T-helper 1 cell treated with Interleukin-12 subunit alpha and Interleukin-12 subunit beta and Interleukin-4 antibody, amounts not matched to agents 30 ng/mL and 1 ng/mL, for 36 hours (primary cell): ENCODE measurements around the gene DBF4. TPM values are rescaled to one million over a fixed set of nuclear protein-coding genes. Genes with fewer than 3 reads are reported as not detected.
"Not testable (repeated sequence)": the region's sequence is repeated elsewhere in the genome, so short reads cannot be mapped to it uniquely, and the experiment has no call there.

Experiments used
- intact Hi-C: fragments of 100-400 bp; cut with micrococcal nuclease; formaldehyde crosslinking; loops from one replicate; pipeline ENCODE4 v1.15.1; 2024
- total RNA-seq: library from RNA; stranded (reverse); gene quantifications from 2 replicates; pipeline ENCODE4 v1.2.3, GENCODE V29; 2022

Gene DBF4, protein sequence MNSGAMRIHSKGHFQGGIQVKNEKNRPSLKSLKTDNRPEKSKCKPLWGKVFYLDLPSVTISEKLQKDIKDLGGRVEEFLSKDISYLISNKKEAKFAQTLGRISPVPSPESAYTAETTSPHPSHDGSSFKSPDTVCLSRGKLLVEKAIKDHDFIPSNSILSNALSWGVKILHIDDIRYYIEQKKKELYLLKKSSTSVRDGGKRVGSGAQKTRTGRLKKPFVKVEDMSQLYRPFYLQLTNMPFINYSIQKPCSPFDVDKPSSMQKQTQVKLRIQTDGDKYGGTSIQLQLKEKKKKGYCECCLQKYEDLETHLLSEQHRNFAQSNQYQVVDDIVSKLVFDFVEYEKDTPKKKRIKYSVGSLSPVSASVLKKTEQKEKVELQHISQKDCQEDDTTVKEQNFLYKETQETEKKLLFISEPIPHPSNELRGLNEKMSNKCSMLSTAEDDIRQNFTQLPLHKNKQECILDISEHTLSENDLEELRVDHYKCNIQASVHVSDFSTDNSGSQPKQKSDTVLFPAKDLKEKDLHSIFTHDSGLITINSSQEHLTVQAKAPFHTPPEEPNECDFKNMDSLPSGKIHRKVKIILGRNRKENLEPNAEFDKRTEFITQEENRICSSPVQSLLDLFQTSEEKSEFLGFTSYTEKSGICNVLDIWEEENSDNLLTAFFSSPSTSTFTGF
- 52.2 and 58.0 TPM in 2 replicates for total RNA-seq

DNA sequence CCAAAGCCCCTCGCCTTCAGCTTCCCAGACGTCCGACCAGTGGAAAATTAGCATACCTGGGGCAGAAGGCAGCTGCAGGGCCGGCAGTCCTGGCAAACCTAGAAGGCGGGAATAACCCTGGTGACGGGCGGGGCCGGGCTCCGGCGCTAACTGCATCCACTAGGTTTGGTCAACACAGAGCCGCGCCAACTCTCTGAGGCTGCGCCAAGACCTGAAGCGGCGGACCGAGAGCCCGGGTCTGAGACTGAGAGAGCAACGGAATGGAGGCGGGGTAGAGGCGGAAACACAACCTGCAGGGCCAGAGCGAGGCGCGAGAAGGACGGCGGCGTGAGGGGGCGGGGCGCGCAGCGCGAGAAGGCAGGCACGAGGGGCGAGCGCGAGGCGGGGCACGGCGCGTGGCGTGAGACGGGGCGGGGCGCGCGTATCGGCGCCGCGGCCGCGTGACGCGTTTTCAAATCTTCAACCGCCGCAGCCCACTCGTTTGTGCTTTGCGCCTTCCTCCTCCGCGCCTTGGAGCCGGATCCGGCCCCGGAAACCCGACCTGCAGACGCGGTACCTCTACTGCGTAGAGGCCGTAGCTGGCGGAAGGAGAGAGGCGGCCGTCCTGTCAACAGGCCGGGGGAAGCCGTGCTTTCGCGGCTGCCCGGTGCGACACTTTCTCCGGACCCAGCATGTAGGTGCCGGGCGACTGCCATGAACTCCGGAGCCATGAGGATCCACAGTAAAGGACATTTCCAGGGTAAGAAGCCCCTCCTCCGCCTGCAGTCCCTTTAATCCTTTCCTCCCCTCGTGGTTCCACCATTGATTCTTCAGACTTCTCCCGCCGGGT lies at the start of gene DBF4, which contains the start of gene SLC25A40:
TSS of gene DBF4 (plus strand) at position 454 of the 829 bp plus-strand sequence. CDS start at position 694, 240 bp downstream.
TSS of gene SLC25A40 (minus strand) at position 321 of the 829 bp plus-strand sequence. CDS start 17,633 bp downstream, outside the sequence.
- intact Hi-C loops = loop anchor here (1.0 to 10.0 kb wide), 10 partner anchors 11 to 1129 kb away; partner anchors contain the start of genes ADAM22, CROT, RUNDC3B and TMEM243

DNA sequence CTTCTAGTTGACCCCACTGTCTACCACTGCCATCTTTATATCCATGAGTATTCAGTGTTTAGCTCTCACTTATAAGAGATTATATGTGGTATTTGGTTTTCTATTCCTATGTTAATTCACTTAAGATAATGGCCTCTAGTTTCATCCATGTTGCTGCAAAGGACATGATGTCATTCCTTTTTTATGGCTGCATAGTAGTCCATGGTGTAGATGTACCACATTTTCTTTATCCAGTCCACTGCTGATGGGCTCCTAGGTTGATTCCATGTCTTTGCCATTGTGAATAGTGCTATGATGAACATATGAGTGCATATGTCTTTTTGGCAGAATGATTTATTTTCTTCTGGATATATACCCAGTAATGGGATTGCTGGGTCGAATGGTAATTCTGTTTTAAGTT lies 47.9 kb upstream of the DBF4 start:
- intact Hi-C loops = not testable (repeated sequence)

DNA sequence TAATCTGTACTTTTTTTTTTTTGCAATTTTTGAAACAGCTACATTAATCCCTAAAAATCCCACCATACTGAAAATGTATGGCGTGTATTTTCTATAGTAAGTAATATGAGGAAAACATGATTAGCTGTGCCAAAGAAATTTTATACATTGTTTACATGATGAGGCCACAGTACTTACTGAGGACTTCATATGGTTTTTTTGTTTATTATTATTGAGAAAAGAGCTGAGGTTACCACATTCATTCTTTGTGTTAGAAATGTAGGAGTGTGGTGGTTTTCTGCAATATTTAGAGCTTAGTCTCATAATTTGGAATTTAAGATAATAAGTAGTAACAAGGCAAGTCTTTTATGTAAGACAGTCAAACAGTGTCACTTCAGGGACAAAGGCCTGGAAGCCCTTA lies 45.2 kb upstream of the DBF4 start:
- intact Hi-C loops = no loop called here

DNA sequence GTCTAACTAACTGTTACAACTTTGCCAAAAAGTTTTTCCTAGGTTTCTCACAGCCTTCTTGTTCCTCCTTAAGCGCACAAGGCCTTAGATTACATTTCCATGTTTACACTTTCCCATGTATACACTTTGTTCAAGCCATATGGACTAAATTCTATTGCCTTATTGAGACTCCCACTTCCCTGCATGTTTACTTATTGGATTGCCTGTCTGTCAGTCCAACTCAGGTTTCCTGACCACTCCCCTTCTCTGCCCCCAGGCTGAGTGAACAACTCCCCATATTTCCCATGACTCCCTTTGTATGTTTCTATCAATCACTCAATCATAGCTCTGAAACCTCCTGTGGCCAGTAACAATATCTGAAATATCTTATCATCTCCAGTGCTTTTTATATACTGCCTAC lies 43.2 kb upstream of the DBF4 start:
- intact Hi-C loops = no loop called here

DNA sequence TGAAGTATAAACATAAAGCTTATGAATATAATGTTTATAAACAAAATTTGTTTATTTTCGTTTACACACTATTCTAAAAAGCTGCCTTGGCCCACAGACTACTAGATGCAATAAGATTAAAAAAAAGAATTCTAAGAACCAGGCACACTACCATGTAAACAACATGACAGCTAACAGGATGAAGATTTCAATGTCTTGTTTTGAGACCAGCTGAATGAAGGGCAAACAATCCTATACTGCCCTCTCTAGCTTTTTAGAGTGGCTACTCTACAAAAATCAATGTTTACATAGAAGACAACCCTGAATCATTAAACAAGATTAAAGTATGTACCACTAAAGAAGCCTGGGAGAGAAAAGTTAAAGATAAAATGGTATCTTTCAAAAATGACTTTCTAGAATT lies 38.7 kb upstream of the DBF4 start:
- intact Hi-C loops = no loop called here

DNA sequence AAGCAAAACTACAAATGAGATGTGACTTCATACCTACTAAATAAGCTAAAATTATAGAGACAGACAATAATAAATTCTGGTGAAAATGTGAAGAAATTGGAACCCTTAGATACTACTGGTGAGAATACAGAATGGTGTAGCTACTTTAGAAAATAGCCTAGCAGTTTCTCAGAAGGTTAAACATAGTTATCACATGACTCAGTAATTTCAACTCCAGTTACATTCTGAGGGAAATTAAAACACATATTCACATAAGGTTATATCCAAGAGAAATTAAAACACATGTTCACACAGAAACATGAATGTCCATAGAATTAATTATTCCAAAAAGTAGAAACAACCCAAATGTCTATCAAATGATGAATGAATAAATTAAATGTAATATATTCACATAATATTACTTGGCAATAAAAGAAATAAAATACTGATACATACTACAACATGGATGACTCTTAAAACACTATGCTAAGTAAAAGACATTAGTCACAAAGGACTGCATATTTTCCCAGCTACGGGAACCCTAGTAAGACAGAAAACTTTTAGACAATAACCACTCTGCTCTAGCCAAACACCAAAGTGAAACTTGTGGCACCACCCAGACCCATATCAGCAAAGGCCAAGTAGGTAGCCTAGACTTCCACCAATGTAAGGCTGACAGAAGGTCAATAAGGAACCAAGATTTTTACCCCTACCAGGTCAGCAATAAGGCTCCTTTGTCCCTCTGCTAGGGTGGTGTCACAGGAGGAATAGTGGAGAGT lies 25.3 kb upstream of the DBF4 start:
- intact Hi-C loops = no loop called here

DNA sequence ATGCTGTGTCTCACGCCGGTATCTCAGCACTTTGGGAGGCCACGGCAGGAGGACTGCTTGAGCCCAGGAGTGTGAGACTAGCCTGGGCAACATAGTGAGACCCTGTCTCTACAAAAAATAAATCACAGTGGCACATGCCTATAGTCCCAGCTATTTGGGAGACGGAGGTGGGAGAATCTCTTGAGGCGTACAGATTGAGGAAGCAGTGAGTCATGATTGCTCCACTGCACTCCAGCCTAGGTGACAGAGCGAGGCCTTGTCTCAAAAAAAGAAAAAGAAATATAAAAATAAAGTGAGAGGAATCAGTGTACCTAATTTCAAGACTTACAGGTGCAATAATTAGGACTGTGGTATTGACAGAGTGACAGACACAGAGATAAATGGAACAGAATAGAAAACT lies 24.0 kb upstream of the DBF4 start:
- intact Hi-C loops = no loop called here

DNA sequence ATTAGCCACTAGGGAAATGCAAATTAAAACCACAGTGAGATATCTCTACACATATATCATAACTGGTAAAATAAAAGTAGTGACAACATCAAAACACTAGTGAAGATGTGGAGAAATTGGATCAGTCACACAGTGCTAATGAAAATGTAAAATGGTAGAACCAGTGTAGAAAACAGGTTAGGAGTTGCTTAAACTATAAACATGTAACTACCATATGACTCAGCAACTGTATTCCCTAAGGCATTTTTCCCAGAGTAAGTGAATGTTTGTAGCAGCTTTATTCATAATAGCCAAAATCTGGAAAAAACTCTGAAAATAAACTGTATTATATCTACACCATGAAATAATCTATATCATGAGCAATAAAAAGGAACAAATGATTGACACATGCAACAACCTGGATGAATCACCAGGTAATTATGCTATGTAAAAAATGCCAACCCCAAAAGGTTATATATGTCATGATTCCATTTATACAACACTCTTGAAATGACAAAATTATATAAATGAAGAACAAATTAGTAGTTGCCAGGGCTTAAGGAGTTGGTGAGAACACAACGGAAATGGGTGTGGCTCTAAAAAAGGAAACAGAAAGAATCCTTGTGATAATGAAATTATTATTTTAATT lies 22.9 kb upstream of the DBF4 start:
- intact Hi-C loops = loop anchor here (1.0 kb wide), 1 partner anchor 10 kb away; no protein-coding TSS in a partner anchor

DNA sequence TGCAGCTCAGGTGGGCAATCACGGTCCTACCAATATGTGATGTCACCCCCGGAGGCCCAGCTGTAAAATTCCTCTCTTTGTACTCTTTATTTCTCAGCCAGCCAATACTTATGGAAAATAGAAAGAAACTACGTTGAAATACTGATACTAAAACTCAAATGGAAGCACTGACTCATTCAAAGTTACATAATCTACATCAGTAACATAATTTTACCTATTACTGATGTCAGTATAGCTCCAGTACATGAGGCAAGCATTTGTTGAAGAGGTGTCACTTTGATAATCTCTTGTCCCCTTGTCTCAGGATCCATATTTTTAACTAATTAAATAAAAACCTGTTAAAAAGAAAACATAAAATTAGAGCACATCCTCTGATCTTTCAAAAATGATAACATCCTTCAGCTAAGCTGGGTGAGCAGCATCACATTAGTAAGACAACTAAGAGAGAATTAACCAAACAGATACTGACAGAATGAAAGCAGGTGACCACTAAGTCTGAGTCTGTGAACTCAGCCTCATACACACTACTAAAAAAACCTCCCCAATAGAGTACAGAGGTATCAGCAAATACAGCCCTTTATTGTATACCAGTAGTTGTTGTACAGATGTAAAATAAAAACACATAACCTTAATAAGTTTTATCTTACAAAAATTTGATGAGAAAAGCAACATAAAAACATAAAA lies 17.7 kb upstream of the DBF4 start:
- intact Hi-C loops = no loop called here

DNA sequence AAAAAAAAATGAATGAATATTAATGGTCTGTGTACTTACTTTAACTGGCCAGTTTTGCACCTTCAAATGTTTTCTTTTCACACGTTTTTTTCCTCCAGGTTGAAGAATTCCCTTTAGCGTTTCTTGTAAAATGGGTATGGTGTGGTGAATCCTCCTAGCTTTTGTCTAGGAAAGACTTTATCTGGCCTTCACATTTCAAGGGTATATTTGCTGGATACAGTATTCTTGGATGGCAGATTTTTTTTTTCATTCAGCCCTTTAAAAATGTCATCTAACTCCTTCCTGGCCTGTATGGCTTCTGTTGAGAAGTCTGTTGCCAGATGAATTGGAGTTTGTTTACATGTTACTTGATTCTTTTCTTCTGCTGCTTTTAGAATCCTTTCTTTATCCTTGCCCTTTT lies 10.2 kb upstream of the DBF4 start:
- intact Hi-C loops = no loop called here

DNA sequence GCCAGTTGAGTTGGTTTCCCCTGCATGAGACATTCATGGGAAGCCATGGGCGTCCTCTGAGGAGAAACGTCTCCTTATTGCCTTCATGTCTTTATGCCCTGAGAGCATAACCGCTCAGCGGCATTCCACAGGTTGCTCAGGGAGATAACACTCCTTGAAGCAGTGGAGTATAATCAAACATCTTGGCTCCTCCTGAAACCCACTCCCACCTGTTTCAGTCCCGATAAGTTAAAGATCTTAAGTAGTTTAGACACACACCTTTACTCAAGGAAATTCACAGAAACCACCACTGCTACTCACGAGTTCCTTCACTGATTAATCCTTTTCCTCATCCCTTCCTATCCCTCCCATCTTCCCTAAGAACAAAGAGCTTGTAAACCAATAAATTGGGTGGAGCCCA lies 9.8 kb upstream of the DBF4 start:
- intact Hi-C loops = not testable (repeated sequence)

DNA sequence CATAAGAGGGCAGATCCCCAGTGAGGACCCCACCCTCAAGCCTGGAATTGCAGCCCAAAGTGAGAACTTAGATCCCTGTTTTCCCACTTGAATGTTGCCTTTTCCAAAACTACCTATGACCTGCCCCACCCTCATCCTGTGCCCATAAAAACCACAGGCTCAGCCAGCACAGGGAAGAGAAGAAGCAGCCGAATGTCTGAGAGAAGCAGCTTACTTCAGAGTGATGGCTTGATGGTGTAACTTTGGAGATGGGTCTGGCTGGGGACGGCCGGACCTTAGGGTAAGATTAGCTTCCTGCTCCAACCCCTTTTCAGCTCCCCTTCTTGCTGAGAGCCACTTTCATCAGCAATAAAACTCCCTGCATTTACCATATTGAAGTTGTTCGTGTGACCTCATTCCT lies 5.8 kb upstream of the DBF4 start:
- intact Hi-C loops = loop anchor here (10.0 kb wide), 1 partner anchor 1134 kb away; no protein-coding TSS in a partner anchor

DNA sequence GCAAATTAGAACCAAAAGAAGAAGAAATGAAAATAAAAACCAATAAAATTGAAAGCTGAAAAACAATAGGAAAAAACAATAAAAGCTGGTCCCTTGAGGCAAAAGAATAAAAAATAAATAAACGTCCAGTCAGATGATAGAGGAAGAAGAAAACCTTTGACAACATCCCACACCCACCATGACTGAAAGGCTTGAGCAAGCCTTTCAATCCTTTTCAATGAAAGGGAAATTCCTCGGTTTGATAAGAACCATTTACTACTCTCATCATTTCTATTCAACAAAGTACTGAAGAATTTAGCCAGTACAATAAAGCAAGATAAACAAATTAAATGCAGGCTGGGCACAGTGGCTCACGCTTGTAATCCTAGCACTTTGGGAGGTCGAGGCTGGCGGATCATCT lies 3.9 kb upstream of the DBF4 start:
- intact Hi-C loops = loop anchor here (10.0 kb wide), 1 partner anchor 1132 kb away; no protein-coding TSS in a partner anchor

DNA sequence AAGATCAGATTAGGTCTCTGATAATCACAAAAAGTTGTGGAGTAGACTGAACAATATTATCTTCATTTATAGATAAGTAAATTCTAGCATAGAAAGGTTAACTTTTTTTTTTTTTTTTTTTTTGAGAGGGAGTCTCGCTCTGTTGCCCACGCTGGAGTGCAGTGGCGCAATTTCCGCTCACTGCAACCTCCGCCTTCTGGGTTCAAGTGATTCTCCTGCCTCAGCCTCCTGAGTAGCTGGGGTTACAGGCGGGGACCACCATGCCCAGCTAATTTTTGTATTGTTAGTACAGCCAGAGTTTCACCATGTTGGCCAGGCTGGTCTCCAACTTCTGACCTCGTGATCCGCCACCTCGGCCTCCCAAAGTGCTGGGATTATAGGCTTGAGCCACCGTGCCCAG lies 3.0 kb upstream of the DBF4 start:
- intact Hi-C loops = loop anchor here (10.0 kb wide), 1 partner anchor 1131 kb away; no protein-coding TSS in a partner anchor

DNA sequence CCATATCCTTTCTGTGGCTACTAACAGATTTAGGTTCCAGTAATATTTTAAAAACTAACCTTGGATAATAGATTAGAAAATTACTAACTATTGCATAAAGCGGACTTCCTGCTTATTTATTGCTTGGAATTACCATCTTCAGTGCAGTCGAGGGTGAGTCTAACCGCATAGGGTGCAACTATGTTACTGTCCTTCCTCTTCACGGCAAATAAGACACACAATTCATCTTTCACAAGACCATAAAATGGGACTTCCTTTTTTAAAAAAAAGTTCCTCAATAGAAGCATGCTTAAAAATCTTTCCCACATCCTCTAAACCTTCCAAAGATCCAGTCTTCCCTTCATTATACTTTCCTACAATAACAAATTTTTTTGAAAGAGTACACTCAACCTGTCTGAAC lies 2.2 kb upstream of the DBF4 start:
- intact Hi-C loops = loop anchor here (2.0 to 10.0 kb wide), 2 partner anchors 345 to 1131 kb away; no protein-coding TSS in a partner anchor

DNA sequence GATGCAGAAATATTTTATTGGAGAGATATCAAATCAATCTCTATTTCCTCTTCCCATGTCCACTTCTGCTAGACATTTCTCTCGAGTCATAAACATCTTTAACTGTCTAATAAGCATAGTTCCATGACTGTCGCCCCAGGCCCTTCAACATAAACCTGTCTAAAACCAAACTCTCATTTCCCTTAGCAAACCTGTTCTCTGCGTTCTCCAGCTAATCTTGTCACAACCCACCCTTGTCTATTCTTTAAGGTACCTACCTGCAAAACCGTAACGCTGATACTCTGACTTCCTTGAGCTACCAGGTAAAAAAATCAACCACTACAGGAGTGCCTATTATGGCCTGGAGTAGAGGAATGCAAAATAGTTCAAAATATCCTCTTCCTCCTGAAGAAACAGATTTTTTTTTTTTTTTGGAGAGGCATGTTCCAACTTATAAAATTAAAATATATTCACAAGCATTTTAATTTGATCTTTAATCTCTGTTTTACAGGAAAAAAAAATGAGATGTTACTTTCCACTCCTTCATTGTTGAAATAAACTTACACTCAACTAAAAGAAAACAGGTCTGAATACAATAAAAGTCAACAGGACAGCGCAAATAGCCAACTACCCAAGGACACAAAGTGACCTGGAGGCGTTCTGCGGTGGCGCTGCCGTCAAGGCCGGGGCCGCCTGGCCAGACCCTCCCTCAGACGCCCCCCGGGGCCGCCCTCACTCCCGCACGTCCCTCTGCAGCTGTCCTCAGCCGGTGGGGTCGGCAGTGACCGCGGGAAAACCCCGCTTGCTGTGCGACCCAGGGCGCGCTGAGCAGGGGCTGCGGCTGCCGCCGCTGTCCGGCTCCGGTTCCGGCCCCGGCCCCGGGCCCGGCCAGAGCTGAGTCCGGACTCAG lies 898 bp upstream of the DBF4 start:
- intact Hi-C loops = loop anchor here (1.0 to 10.0 kb wide), 11 partner anchors 12 to 1129 kb away; partner anchors contain the start of genes ADAM22, CROT, RUNDC3B and TMEM243

DNA sequence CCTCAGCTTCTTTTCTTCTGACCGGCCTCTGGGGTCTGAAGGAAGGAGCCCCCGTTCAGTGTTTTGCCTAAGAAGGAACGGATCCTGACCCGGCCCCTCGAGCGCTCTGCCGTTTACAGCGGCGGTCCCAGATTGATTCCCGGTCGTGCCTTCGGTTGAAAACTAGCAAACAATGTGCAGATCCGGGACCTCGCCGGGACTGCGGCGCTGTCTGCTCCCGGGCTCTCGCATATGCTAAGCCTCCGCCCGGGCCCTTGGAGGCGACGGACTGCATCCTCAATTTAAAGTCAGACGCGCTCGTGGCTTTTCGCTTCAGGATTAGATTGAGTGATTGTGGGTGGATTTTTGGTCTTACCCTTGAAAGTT lies 559 bp downstream of the DBF4 start:
- intact Hi-C loops = loop anchor here (1.0 to 10.0 kb wide), 10 partner anchors 10 to 1128 kb away; partner anchors contain the start of genes ADAM22, CROT, RUNDC3B and TMEM243

DNA sequence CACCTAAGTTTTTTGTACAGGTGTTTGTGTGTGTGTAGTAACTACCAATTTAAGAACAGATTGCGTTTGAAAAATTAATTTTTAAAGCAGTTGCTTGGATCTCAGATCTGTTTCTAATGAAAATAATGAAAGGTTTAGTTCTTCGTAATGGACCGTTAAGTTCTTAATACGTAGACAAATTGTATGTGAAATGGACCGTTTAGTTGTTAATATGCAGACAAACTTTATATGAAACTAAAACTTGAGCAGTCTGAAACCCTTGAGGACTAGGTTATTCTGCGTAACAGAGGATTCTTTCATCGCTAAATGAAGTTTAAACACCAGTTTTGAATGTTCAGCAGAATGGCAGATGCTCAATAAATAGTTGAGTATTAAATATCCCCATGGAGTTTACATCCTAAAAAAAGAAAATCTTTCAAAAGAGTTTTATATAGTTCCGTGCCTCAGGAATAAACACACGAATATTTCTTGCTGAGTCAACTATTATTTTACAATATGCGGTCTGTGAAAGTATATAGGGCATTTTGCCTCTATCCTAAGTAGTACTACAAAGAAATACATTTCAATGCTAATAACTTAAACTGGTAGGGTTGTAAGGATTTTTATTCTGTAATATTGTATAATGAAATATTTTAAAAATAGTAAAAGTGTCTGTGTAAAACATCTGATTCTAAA lies 1.2 kb downstream of the DBF4 start:
- intact Hi-C loops = loop anchor here (2.0 to 10.0 kb wide), 3 partner anchors 79 to 1127 kb away; no protein-coding TSS in a partner anchor
